ENCODE data around the gene DCTN3.

DCTN3 gene

DNA sequence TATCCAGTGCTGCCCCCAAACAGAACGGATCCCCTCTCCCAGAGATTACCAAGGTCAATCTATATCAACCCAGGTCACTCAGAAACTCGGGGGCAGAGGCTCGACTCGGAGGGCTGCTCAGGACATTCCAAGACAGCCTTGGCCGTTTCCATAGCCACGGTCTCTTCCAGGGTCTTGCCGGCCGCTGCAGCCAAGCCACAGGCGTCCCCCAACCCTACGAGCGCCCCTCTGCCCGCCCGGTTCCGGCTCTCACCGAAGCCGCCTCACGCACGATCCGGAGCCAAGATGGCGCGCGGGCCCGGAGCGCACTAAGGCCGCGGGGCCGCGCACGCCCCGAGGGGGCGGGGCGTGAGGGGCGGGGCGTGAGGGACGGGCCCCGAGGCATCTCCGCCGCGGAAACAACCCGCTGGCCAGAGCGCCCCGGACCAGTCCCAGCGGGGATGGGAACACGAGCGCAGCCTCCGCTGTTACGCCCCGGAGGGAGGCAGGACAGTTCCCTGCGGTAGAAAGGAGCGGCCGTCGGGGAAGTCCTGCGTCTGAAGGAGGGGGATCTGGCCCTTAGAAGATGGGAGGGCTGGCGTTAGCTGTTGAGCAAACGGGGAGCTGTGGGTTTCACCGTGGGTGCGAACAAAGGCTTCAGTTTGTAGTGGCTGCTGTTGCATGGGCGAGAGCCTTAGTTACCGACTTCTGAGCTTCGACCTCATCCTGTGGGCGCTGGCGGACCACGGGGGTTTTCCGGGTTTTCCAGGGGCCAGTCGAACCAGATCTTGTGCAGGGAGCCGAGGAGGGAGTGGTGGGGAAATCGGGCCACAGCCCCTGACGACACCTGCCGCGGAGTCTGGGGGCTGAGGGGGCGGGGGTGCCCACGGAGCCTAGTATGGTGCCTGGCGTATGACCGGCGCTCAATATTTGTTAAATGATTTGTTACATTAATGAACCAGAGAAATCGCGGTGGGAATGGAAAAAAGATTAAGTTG lies 8.2 kb downstream of the DCTN3 start, which contains the start of gene RPP25L:
TSS of gene RPP25L (minus strand) at position 287 of the 977 bp plus-strand sequence. CDS start 801 bp downstream, outside the sequence.
- H3K9me3 Mint-ChIP-seq: no peaks in the 10 kb centered on the region
- H3K27me3 Mint-ChIP-seq: no peaks in the 10 kb centered on the region
- H3K27ac Mint-ChIP-seq: peak within 1 kb of the TSS; percentile 94
- H3K4me3 Mint-ChIP-seq: peak within 1 kb of the TSS; percentile 87
- H3K36me3 Mint-ChIP-seq: peaks cover 10% of the 10 kb centered on the region
- H3K4me1 Mint-ChIP-seq: peaks cover 17% of the 10 kb centered on the region
- ATAC-seq: peak; percentile 98

DNA sequence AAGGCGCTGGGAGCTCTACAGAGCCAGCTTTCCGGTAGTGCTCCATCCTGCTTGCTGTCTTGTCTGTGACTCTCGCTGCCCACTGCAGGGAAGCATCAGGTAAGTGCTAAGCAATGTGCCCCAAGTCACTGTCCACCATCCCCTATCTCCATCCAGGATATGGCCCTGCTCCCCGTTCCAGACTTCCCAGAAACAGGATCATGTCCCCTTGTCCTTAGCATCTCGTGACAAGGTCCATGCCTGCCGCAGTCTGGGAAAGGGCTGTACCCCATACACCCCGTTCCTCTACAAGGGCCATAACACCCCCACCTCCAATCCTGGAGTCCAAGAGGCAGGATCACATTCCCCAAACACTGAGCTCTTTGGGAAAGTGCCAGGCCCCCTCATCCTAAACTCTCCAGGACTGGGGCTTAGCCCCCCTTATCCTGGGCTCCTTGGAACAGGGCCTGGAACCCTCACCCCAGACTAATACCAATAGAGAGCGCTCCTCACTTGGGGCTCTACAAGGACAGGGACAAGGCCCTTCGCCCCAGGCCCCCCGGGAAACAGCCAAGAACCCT lies 9.0 kb downstream of the DCTN3 start:
- Mint-ChIP-seq H3K4me1 (peaks cover 17% of the 10 kb centered on the region), H3K27ac (peak overlapping the region; percentile 94), H3K9me3 (no peaks in the 10 kb centered on the region), H3K4me3 (peak overlapping the region; percentile 87), H3K36me3 (peaks cover 3% of the 10 kb centered on the region), H3K27me3 (no peaks in the 10 kb centered on the region)
- peak; percentile 4 for ATAC-seq

DNA sequence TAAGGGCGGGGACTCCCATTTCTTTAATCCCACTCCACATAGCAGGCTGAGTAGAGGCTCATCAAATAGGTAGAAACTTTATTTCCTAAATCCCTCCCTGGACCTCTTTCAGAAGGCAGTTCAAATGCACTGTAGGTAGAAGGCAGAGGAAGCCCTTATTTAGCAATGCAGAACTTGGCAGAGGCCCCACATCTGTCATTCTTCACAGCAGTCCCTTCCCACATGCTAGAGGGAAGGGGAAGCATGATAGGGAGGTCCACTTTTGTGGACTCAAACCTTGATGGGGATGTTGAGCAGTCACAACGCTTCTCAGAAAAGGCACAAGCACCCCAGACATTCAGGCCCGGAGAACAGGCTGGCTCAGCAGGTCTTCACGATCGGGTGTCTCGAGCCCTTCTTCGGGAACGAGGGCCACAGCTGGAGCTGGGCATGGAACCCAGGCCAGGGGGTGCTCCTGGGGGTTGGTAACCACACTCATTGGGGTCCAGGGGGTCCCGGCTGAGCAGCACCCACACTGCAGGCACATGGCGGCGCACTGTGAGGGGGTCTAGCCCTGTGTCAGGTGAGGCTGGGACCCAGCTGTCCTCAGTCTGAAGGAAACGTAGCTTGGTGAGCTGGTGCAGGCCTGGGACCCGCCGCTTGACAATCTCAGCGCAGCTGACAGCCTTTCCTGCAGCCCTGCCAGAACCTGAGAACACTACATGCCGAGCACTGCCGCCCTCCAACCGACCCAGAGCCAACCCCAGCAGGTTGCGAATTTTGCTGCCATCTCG lies 9.7 kb downstream of the DCTN3 start:
- H3K27me3 Mint-ChIP-seq: no peaks in the 10 kb centered on the region
- H3K27ac Mint-ChIP-seq: no peak overlapping the region
- no peaks in the 10 kb centered on the region for H3K9me3 Mint-ChIP-seq
- ATAC-seq: no peak
- H3K4me1 Mint-ChIP-seq: peaks cover 17% of the 10 kb centered on the region
- peak overlapping the region; percentile 87 for H3K4me3 Mint-ChIP-seq
- H3K36me3 Mint-ChIP-seq: no peaks in the 10 kb centered on the region

DNA sequence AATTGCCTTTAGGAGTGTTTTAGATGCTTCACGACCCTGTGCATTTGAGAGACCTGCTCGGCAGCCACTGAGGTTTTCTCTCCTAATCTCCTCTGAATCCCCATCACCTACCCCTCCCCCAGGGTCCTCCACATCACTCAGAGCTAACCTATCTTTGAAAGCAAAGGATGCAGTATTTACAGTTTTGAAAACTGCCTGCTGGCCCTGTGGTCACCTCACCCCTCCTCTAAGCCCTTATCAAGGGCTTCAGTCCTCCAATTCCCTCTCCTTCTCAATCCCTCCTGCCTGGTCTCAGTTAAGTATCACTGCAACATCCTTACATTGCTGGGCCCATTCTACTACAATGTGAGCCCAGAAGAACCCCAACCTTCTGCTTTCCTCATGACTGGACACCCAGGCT lies 13.0 kb downstream of the DCTN3 start:
- Mint-ChIP-seq H3K27me3 (no peaks in the 10 kb centered on the region), H3K9me3 (no peaks in the 10 kb centered on the region), H3K27ac (no peak overlapping the region), H3K4me3 (no peak overlapping the region), H3K4me1 (peaks cover 8% of the 10 kb centered on the region), H3K36me3 (no peaks in the 10 kb centered on the region)
- ATAC-seq: no peak

DNA sequence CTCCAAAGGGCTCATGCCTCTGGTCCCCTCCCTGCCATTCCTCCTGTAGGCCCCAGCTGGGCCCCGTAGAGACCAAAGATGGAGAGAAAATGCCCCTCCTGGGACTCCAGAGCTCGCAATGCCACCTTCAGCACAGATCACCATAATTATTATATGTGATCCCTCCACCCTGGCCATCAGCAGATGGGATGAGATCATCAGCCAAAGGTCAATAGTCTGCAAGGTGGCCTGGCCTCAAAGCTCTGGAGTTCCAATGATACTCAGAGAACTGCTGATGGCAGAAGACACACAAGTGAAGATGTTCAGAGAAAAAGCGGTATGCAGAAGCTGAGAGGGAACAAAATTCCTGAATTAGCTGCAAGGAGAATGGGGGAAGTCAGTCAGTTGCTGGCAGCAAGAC lies 13.4 kb downstream of the DCTN3 start:
- Mint-ChIP-seq H3K9me3 (no peaks in the 10 kb centered on the region), H3K36me3 (no peaks in the 10 kb centered on the region), H3K27me3 (no peaks in the 10 kb centered on the region), H3K4me3 (no peak overlapping the region), H3K27ac (no peak overlapping the region), H3K4me1 (peaks cover 7% of the 10 kb centered on the region)
- no peak for ATAC-seq

DNA sequence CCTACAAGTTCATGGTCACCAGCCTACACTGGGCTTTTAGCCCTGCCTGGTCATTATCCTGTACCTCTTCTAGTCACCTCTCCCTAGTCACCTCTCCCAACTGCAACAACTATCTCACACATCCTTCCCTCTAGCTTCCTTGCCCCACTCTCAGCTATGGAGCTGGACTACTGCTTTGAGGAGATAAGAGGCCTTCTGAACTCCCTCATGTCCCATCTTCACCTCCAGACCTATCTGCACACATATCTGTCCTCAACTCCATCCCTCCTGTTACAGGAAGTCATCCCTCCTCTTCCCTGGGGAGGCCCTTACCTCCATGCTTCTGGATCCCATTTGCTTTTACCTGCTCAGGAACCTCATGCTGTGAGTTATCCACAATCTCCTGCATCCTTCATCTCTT lies 14.1 kb downstream of the DCTN3 start:
- Mint-ChIP-seq H3K4me3 (no peak overlapping the region), H3K27ac (no peak overlapping the region), H3K36me3 (no peaks in the 10 kb centered on the region), H3K27me3 (no peaks in the 10 kb centered on the region), H3K4me1 (peaks cover 2% of the 10 kb centered on the region), H3K9me3 (no peaks in the 10 kb centered on the region)
- ATAC-seq: no peak

DNA sequence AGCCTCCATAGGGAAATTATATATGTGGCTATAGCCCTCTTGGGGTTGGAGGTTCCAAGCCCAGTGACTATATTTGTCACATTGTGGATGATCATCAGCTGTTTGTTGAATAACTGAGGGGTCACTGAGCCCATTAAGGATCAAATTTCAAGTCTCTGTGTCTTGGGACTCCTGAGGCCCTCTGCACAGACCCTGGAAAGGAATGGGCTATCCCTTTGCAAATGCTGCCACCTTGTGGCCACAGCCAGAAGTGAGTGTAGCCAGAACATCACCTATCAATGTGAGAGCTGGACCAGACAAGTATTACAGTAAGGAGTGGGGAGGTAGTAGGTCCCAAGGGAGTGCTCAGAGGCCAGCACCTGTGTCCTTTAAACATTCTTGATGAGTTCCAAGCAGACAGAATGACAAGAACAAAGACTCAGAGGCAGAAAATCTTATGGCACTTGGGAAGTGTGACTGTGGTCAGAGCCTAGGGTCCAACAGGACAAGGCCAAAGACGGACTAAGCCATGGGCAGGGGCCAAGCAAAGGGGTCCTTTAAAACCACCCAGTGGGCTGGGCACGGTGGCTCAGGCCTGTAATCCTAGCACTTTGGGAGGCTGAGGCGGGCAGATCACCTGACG lies 16.6 kb downstream of the DCTN3 start:
- peak; percentile 80 for ATAC-seq
- Mint-ChIP-seq H3K27me3 (no peaks in the 10 kb centered on the region), H3K4me3 (no peak overlapping the region), H3K4me1 (no peaks in the 10 kb centered on the region), H3K27ac (no peak overlapping the region), H3K9me3 (no peaks in the 10 kb centered on the region), H3K36me3 (no peaks in the 10 kb centered on the region)

DNA sequence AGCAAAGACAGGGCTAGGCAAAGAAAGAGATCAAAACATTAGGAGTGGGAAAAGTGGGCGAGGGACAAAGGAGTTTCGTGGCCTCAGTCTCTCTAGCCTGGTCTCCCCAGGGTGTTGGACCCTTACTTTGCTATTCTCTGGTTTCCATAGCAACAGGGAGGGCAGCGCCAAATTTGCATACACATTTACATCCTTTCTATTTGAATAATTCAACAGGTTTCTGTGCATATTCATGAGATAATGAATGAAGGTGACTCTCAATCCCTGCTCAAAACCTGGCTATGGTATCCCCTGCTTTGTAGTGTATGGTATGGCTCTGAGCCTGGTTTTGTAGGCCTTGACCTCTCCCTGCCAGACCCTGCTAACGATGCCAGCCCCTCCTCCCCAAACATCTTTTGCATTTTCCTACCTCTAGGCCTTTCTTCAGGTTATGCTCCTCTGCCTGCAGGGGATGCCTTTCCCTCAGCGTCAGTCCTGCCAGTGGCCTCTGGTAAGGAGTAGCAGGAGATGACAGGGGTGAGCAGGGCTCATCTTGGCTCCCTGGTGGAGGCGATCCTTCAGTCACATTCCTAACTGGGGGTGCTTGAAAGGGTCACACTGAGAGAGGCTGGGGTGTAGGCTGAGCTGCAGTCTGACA lies 18.2 kb downstream of the DCTN3 start:
- H3K9me3 Mint-ChIP-seq: no peaks in the 10 kb centered on the region
- H3K4me3 Mint-ChIP-seq: no peak overlapping the region

DNA sequence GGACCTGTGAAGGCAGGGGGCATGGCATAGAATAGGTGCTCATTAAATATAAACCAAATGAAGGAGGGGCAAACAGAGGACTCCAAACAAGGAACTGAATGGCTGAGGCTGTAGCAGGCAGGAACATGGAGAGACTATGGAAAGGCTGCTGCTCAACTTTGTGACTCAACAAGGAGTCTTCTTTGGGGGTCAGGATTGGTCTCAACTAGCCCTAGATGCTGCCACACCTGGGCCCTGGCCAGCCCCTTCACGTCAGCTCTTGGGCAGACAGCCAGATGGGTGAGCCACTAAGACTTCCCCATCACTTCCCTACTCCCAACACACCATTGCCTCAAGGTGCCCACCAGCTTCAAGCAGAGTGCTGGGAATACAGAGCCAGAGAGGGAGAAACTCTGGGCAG lies 19.4 kb downstream of the DCTN3 start:
- no peak for ATAC-seq
- no peaks in the 10 kb centered on the region for H3K4me1 Mint-ChIP-seq
- H3K36me3 Mint-ChIP-seq: no peaks in the 10 kb centered on the region
- no peaks in the 10 kb centered on the region for H3K9me3 Mint-ChIP-seq
- no peak overlapping the region for H3K27ac Mint-ChIP-seq
- H3K4me3 Mint-ChIP-seq: no peak overlapping the region
- peaks cover 19% of the 10 kb centered on the region for H3K27me3 Mint-ChIP-seq

More for the DNA sequence above, 18.2 kb downstream of the DCTN3 start:
- Mint-ChIP-seq H3K4me1 (no peaks in the 10 kb centered on the region), H3K27me3 (peaks cover 8% of the 10 kb centered on the region), H3K27ac (no peak overlapping the region), H3K36me3 (no peaks in the 10 kb centered on the region)
- no peak for ATAC-seq

DNA sequence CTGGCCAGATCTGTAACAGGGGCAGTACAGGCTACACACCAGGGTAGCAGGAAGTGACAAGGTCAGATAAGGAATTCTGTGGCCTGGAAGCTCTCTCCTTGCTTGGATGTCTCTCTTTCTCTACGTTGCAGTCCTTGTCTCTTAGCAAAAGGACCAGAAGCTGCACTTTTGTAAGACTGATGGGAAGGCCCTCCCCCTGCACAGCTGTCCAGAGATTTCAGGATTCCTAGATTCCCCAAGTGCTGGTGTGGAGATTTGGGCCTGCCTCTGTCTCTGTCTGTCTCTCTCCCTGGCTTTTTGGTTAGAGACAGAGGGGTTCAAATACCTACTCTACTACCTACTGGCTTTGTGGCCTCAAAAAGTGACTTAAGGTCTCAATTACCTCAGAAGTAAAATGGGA lies 20.7 kb downstream of the DCTN3 start:
- peaks cover 21% of the 10 kb centered on the region for H3K27me3 Mint-ChIP-seq
- no peak for ATAC-seq
- no peaks in the 10 kb centered on the region for H3K36me3 Mint-ChIP-seq
- no peaks in the 10 kb centered on the region for H3K4me1 Mint-ChIP-seq
- no peak overlapping the region for H3K4me3 Mint-ChIP-seq
- H3K9me3 Mint-ChIP-seq: no peaks in the 10 kb centered on the region
- H3K27ac Mint-ChIP-seq: no peak overlapping the region

DNA sequence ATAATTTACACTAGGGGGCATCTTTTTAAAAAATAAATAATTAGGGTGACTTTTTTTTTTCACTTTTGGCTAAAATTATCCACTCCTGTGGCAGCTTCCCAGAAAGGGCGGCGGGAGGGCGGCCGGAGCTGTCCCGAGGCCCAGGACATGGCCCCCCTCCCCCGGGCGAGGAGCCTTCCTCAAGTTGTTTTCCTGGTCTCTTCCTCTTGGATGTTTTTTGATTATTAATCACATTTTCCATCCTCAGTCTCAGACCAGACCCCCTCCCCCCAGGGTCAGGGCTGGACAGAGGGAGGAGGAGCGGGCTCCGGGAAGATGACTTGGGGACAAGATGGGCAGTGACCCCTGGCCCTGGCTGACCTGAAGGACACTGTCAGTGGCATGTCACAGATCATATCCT lies 26.1 kb downstream of the DCTN3 start:
- peaks cover 37% of the 10 kb centered on the region for H3K4me1 Mint-ChIP-seq
- H3K27me3 Mint-ChIP-seq: peaks cover 65% of the 10 kb centered on the region
- no peak overlapping the region for H3K27ac Mint-ChIP-seq
- H3K9me3 Mint-ChIP-seq: no peaks in the 10 kb centered on the region
- H3K4me3 Mint-ChIP-seq: no peak overlapping the region
- ATAC-seq: no peak
- no peaks in the 10 kb centered on the region for H3K36me3 Mint-ChIP-seq

DNA sequence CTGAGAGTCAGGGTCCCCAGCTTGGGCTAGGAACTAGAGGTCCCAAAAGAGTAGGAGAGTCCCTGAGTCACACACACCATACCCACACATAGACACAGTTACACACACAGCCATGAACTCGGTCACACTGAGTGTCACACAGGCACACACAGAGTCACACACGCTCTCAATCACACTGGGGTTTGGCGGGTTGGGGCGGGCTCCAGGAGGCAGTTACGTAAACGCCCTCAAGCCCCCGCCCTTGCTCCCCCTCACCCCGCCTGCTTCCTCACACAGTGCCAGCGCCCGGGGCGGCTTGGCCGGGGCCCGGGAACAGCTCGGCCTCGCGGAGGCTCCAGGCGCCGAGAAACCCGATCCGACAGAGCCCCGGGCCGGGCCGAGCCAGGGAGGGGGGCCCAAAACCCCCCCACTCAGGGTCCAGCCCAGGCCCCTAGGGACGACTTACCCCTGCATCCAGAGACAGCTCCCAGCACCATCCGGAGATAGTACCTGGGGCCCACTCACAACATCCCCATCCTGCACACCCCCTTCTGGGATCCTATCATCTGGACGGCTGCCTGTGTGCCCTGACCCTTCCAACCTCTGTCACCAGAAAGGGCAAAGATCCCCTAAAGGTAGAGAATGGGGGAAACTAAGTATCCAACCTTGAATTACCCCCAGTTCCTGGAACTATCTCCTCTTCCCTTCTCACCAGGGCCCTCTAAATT lies 27.2 kb downstream of the DCTN3 start:
- H3K36me3 Mint-ChIP-seq: no peaks in the 10 kb centered on the region
- no peak overlapping the region for H3K4me3 Mint-ChIP-seq
- ATAC-seq: no peak

DNA sequence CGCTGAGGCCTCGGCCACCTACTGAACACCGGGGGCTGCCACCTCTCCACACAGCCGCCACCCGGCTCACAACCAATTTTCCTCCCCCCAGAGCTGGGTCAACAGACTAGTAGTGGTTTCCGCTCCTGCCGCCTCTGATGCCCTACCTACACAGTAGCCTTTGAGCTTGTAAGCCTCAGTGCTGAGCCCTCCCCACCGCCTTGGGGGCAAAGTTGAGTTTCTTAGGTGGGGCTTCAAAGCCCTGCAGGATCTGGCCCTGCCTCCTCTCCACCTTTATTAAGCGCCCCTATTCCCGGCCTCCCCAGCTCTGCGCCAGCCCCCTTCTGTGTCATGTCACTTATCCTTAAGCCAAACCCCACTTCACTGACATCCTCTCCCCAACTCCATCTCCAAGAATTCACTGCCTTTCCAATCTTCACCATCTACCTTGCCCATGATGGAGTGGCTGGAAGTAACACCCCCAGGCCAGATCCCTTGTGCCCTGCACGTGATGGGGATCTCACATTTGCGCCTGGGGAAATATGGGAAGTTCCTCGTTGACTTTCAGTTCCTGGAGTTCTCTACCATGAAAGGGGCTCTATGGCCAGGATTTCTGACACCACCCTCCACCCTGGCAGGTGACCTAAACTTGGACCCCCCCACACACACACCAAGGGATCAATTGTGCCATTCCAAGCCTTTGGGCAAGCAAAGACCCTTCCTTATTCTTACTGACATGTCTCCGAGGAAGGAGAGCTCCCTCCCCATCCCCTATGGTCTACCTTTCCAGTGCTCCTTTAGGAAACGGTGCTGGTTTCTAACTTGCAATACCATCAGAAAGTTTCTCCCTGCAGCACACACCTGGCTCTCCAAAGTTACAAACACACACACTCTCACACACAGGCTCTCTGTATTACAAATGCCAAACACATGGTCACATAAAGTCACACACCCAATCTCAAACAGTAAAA lies 28.1 kb downstream of the DCTN3 start:
- Mint-ChIP-seq H3K9me3 (no peaks in the 10 kb centered on the region), H3K4me1 (peaks cover 47% of the 10 kb centered on the region), H3K4me3 (peak overlapping the region; percentile 79), H3K27me3 (peaks cover 71% of the 10 kb centered on the region), H3K27ac (no peak overlapping the region), H3K36me3 (no peaks in the 10 kb centered on the region)
- no peak for ATAC-seq

More for the DNA sequence above, 27.2 kb downstream of the DCTN3 start:
- peaks cover 47% of the 10 kb centered on the region for H3K4me1 Mint-ChIP-seq
- no peak overlapping the region for H3K27ac Mint-ChIP-seq
- H3K27me3 Mint-ChIP-seq: peaks cover 76% of the 10 kb centered on the region
- H3K9me3 Mint-ChIP-seq: no peaks in the 10 kb centered on the region

Data from stimulated activated memory B cell treated with anti-CD40 and anti-IgM and Interleukin-4, amounts not matched to agents 10 μg/mL and 1 μg/mL and 100 μg/mL, for 72 hours (primary cell).